WI38 (cell line): Measurements from ENCODE around the gene ARHGEF10L.

Source experiments
- H3K4me3 ChIP-seq: 2 replicates; pipeline ENCODE4 v1.5.1; 2011; ENCODE audit warnings: low read depth, mild to moderate bottlenecking, control low read depth, low read length
- CTCF ChIP-seq: IDR thresholded peaks from 2 replicates; pipeline ENCODE4 v1.5.1; 2012; ENCODE audit warnings: low read depth, mild to moderate bottlenecking, control low read depth, low read length

Gene ARHGEF10L

GRCh38 chr1:17516303-17517214 lies 22.9 kb upstream of the ARHGEF10L start:
- H3K4me3 ChIP-seq = no peak overlapping the region
- TF ChIP-seq CTCF = no peak

- H3K4me3 ChIP-seq = no peak overlapping the region
- no peak for TF ChIP-seq CTCF
Observed at GRCh38 chr1:17520041-17520440, 19.5 kb upstream of the ARHGEF10L start.

GRCh38 chr1:17520473-17521319 lies 18.8 kb upstream of the ARHGEF10L start:
- TF ChIP-seq CTCF = no peak
- no peak overlapping the region for H3K4me3 ChIP-seq

GRCh38 chr1:17521946-17522612 lies 17.4 kb upstream of the ARHGEF10L start:
- TF ChIP-seq CTCF = no peak
- H3K4me3 ChIP-seq = no peak overlapping the region

- TF ChIP-seq CTCF = no peak
- H3K4me3 ChIP-seq = no peak overlapping the region
Observed at GRCh38 chr1:17523321-17524041, 16.0 kb upstream of the ARHGEF10L start.

- no peak for TF ChIP-seq CTCF
- no peak overlapping the region for H3K4me3 ChIP-seq
Observed at GRCh38 chr1:17524645-17525044, 14.9 kb upstream of the ARHGEF10L start.
